Smooth muscle cell (in vitro differentiated cells): ENCODE data around the gene APOL3. TPM values are rescaled to one million over a fixed set of nuclear protein-coding genes. Genes with fewer than 3 reads are reported as not detected.

Experiments
- DNase-seq: peaks from one replicate; lab custom pipeline; 2025; ENCODE audit not compliant: unreplicated experiment; lab: John Stamatoyannopoulos, UW
- H2AFZ ChIP-seq: fragments of 200-600 bp; sonication (generic); 2 replicates; pipeline ENCODE4 v1.6.0; 2016; ENCODE audit warnings: antibody characterized with exemption, low read depth, mild to moderate bottlenecking
- H3F3A ChIP-seq: fragments of 200-600 bp; sonication (generic); 2 replicates; pipeline ENCODE4 v1.6.0; 2017; ENCODE audit warnings: antibody characterized with exemption, low read depth
- H3K27ac ChIP-seq: fragments of 200-600 bp; sonication (generic); 2 replicates; pipeline ENCODE4 v1.5.1; 2016; ENCODE audit warnings: low read depth, mild to moderate bottlenecking
- H3K27me3 ChIP-seq: fragments of 200-600 bp; sonication (generic); 2 replicates; pipeline ENCODE4 v1.6.1; 2016; ENCODE audit warnings: low read depth, mild to moderate bottlenecking
- H3K36me3 ChIP-seq: fragments of 200-600 bp; sonication (generic); 2 replicates; pipeline ENCODE4 v1.5.1; 2016; ENCODE audit warnings: low read depth
- H3K4me1 ChIP-seq: fragments of 200-600 bp; sonication (generic); 2 replicates; pipeline ENCODE4 v1.5.1; 2016; ENCODE audit warnings: low read depth
- H3K4me2 ChIP-seq: fragments of 200-600 bp; sonication (generic); 2 replicates; pipeline ENCODE4 v1.6.0; 2016; ENCODE audit warnings: mild to moderate bottlenecking
- H3K4me3 ChIP-seq: fragments of 200-600 bp; sonication (generic); 2 replicates; pipeline ENCODE4 v1.5.1; 2016; ENCODE audit warnings: mild to moderate bottlenecking
- H3K79me2 ChIP-seq: fragments of 200-600 bp; sonication (generic); 2 replicates; pipeline ENCODE4 v1.6.0; 2016; ENCODE audit warnings: low read depth, mild to moderate bottlenecking
- H3K9ac ChIP-seq: fragments of 200-600 bp; sonication (generic); 2 replicates; pipeline ENCODE4 v1.6.0; 2016; ENCODE audit warnings: low read depth
- H3K9me3 ChIP-seq: fragments of 200-600 bp; sonication (generic); replicated peaks from 2 replicates; pipeline ENCODE4 v1.5.1; 2016; ENCODE audit warnings: low read depth
- H4K20me1 ChIP-seq: fragments of 200-600 bp; sonication (generic); 2 replicates; pipeline ENCODE4 v1.6.0; 2016; ENCODE audit warnings: low read depth
- CTCF ChIP-seq: fragments of 200-600 bp; sonication (generic); IDR thresholded peaks from 2 replicates; pipeline ENCODE4 v1.5.1; 2017; ENCODE audit warnings: borderline replicate concordance, mild to moderate bottlenecking, antibody characterized with exemption; ENCODE audit not compliant: insufficient read depth, poor library complexity, severe bottlenecking
- WGBS: methylation state at CpG from one replicate; pipeline ENCODE4 v1.1.7; 2016; ENCODE audit warnings: low lambda C conversion rate; 5-methylcytosine and 5-hydroxymethylcytosine counted together
- polyA plus RNA-seq: library from polyadenylated mRNA; unstranded; fragments of >200 nt; fragmentation: Nextera tagmentation; extraction: Ambion mirVana; gene quantifications from 2 replicates; pipeline ENCODE4 v1.2.1, GENCODE V29; 2016
- total RNA-seq: library from RNA; depleted of rRNA; stranded (reverse); fragments of >200 nt; gene quantifications from 2 replicates; pipeline ENCODE4 v1.2.3, GENCODE V29; 2014

APOL3 gene
- total and polyA plus RNA-seq, 2 experiments from 2014 or later = 0.24 to 0.40 TPM

GRCh38 chr22:36117053-36117554, 43.5 kb downstream of the APOL3 start:
- no peak overlapping the region for H2AFZ ChIP-seq
- no peak for TF ChIP-seq CTCF
- no peaks in the 10 kb centered on the region for H3F3A ChIP-seq
- no peaks in the 10 kb centered on the region for H4K20me1 ChIP-seq
- H3K4me3 ChIP-seq = no peak overlapping the region
- H3K4me1 ChIP-seq = no peaks in the 10 kb centered on the region
- no peaks in the 10 kb centered on the region for H3K36me3 ChIP-seq
- no peak overlapping the region for H3K9ac ChIP-seq
- H3K4me2 ChIP-seq = no peak overlapping the region
- H3K27me3 ChIP-seq = no peaks in the 10 kb centered on the region
- no peaks in the 10 kb centered on the region for H3K9me3 ChIP-seq
- no peak overlapping the region for H3K27ac ChIP-seq
- DNase-seq = no peak
- no peaks in the 10 kb centered on the region for H3K79me2 ChIP-seq
- WGBS = 91% methylated on average over 9 of the region's 9 CpGs

GRCh38 chr22:36116127-36116526, 44.4 kb downstream of the APOL3 start:
- Histone ChIP-seq H3K9ac (no peak overlapping the region), H3K36me3 (no peaks in the 10 kb centered on the region), H3K4me1 (no peaks in the 10 kb centered on the region), H2AFZ (no peak overlapping the region), H3K4me2 (no peak overlapping the region), H3F3A (no peaks in the 10 kb centered on the region), H3K27me3 (no peaks in the 10 kb centered on the region), H3K27ac (no peak overlapping the region), H3K4me3 (no peak overlapping the region), H4K20me1 (no peaks in the 10 kb centered on the region), H3K79me2 (no peaks in the 10 kb centered on the region), H3K9me3 (no peaks in the 10 kb centered on the region)
- TF ChIP-seq CTCF = no peak
- WGBS = 91% methylated on average over 2 of the region's 2 CpGs
- DNase-seq = no peak

GRCh38 chr22:36113121-36113520, 47.4 kb downstream of the APOL3 start:
- no peak overlapping the region for H2AFZ ChIP-seq
- no peaks in the 10 kb centered on the region for H3K36me3 ChIP-seq
- no peaks in the 10 kb centered on the region for H3K9me3 ChIP-seq
- H3K27ac ChIP-seq = no peak overlapping the region
- no peak overlapping the region for H3K9ac ChIP-seq
- no peaks in the 10 kb centered on the region for H3F3A ChIP-seq
- TF ChIP-seq CTCF = no peak
- WGBS = 88% methylated on average over 1 of the region's 1 CpG
- no peak overlapping the region for H3K4me3 ChIP-seq
- no peak for DNase-seq
- H3K79me2 ChIP-seq = no peaks in the 10 kb centered on the region
- H4K20me1 ChIP-seq = no peaks in the 10 kb centered on the region
- H3K27me3 ChIP-seq = no peaks in the 10 kb centered on the region
- H3K4me1 ChIP-seq = no peaks in the 10 kb centered on the region
- H3K4me2 ChIP-seq = no peak overlapping the region

GRCh38 chr22:36111316-36111715, 49.2 kb downstream of the APOL3 start:
- no peaks in the 10 kb centered on the region for H4K20me1 ChIP-seq
- 96% methylated on average over 6 of the region's 6 CpGs for WGBS
- H3K9me3 ChIP-seq = no peaks in the 10 kb centered on the region
- H3K4me1 ChIP-seq = no peaks in the 10 kb centered on the region
- H3K27ac ChIP-seq = no peak overlapping the region
- H3K27me3 ChIP-seq = no peaks in the 10 kb centered on the region
- H2AFZ ChIP-seq = no peak overlapping the region
- H3K36me3 ChIP-seq = no peaks in the 10 kb centered on the region
- no peak overlapping the region for H3K4me3 ChIP-seq
- no peaks in the 10 kb centered on the region for H3K79me2 ChIP-seq
- no peak for TF ChIP-seq CTCF
- H3K4me2 ChIP-seq = no peak overlapping the region
- H3K9ac ChIP-seq = no peak overlapping the region
- H3F3A ChIP-seq = no peaks in the 10 kb centered on the region
- DNase-seq = no peak
